Ectodermal cell (in vitro differentiated cells): ENCODE measurements around the gene MRPL1.

ENCODE experiments used
- H3K27ac ChIP-seq: 2 replicates; pipeline ENCODE4 v1.7.0; 2013; ENCODE audit warnings: mild to moderate bottlenecking, low read depth, low read length; ENCODE audit not compliant: insufficient read depth, poor library complexity, severe bottlenecking
- H3K27me3 ChIP-seq: 2 replicates; pipeline ENCODE4 v1.7.0; 2013; ENCODE audit warnings: mild to moderate bottlenecking, low read length; ENCODE audit not compliant: insufficient read depth, control insufficient read depth, poor library complexity, severe bottlenecking
- H3K36me3 ChIP-seq: one replicate; pipeline ENCODE4 v1.7.0; 2013; ENCODE audit warnings: low read length; ENCODE audit not compliant: control insufficient read depth, insufficient read depth
- H3K4me1 ChIP-seq: one replicate; pipeline ENCODE4 v1.7.0; 2013; ENCODE audit warnings: low read length; ENCODE audit not compliant: control insufficient read depth, insufficient read depth
- H3K4me3 ChIP-seq: 2 replicates; pipeline ENCODE4 v1.7.0; 2013; ENCODE audit warnings: low read depth, low read length, control low read depth; ENCODE audit not compliant: insufficient read depth
- H3K9me3 ChIP-seq: 2 replicates; pipeline ENCODE4 v1.7.0; 2013; ENCODE audit warnings: mild to moderate bottlenecking, low read length, moderate library complexity; ENCODE audit not compliant: control insufficient read depth
- WGBS, 2 experiments: methylation state at CpG; one replicate each; pipeline ENCODE4 v1.1.7; 2013; ENCODE audit warnings: missing lambda C conversion rate in 2 of 2; 5-methylcytosine and 5-hydroxymethylcytosine counted together

The MRPL1 gene

GRCh38 chr4:77877167-77877566 lies 14.5 kb downstream of the MRPL1 start:
- Histone ChIP-seq H3K27me3 (no peaks in the 10 kb centered on the region), H3K27ac (no peak overlapping the region), H3K4me3 (no peak overlapping the region), H3K9me3 (no peaks in the 10 kb centered on the region), H3K4me1 (no peaks in the 10 kb centered on the region), H3K36me3 (no peaks in the 10 kb centered on the region)
- 90 to 94% methylated on average over 4 of the region's 4 CpGs for WGBS, 2 experiments

- H3K27me3 ChIP-seq: no peaks in the 10 kb centered on the region
- WGBS, 2 experiments: 92 to 93% methylated on average over 14 to 15 of the region's 15 CpGs
- H3K9me3 ChIP-seq: no peaks in the 10 kb centered on the region
- no peaks in the 10 kb centered on the region for H3K36me3 ChIP-seq
- H3K4me1 ChIP-seq: no peaks in the 10 kb centered on the region
- no peak overlapping the region for H3K4me3 ChIP-seq
- H3K27ac ChIP-seq: no peak overlapping the region
Observed at GRCh38 chr4:77877771-77878565, 15.3 kb downstream of the MRPL1 start.

- Histone ChIP-seq H3K36me3 (no peaks in the 10 kb centered on the region), H3K27me3 (no peaks in the 10 kb centered on the region), H3K27ac (no peak overlapping the region), H3K9me3 (no peaks in the 10 kb centered on the region), H3K4me3 (no peak overlapping the region), H3K4me1 (no peaks in the 10 kb centered on the region)
Observed at GRCh38 chr4:77880784-77881183, 18.2 kb downstream of the MRPL1 start.

GRCh38 chr4:77881460-77882295 lies 19.0 kb downstream of the MRPL1 start:
- H3K9me3 ChIP-seq: no peaks in the 10 kb centered on the region
- no peaks in the 10 kb centered on the region for H3K27me3 ChIP-seq
- WGBS, 2 experiments: 73 to 74% methylated on average over 7 to 8 of the region's 8 CpGs
- no peak overlapping the region for H3K27ac ChIP-seq
- no peak overlapping the region for H3K4me3 ChIP-seq
- H3K36me3 ChIP-seq: no peaks in the 10 kb centered on the region
- no peaks in the 10 kb centered on the region for H3K4me1 ChIP-seq

- Histone ChIP-seq H3K27me3 (no peaks in the 10 kb centered on the region), H3K27ac (no peak overlapping the region), H3K4me3 (no peak overlapping the region), H3K9me3 (no peaks in the 10 kb centered on the region), H3K4me1 (no peaks in the 10 kb centered on the region), H3K36me3 (no peaks in the 10 kb centered on the region)
- WGBS, 2 experiments: 96 to 100% methylated on average over 2 of the region's 2 CpGs
Observed at GRCh38 chr4:77893451-77893850, 30.8 kb downstream of the MRPL1 start.

GRCh38 chr4:77899607-77900006 lies 37.0 kb downstream of the MRPL1 start:
- H3K4me1 ChIP-seq: no peaks in the 10 kb centered on the region
- H3K4me3 ChIP-seq: no peak overlapping the region
- H3K27ac ChIP-seq: no peak overlapping the region
- no peaks in the 10 kb centered on the region for H3K9me3 ChIP-seq
- 92 to 96% methylated on average over 1 of the region's 1 CpG for WGBS, 2 experiments
- no peaks in the 10 kb centered on the region for H3K36me3 ChIP-seq
- H3K27me3 ChIP-seq: no peaks in the 10 kb centered on the region

GRCh38 chr4:77903186-77903585 lies 40.6 kb downstream of the MRPL1 start:
- Histone ChIP-seq H3K4me3 (no peak overlapping the region), H3K4me1 (no peaks in the 10 kb centered on the region), H3K36me3 (no peaks in the 10 kb centered on the region), H3K27ac (no peak overlapping the region), H3K9me3 (no peaks in the 10 kb centered on the region), H3K27me3 (no peaks in the 10 kb centered on the region)
- WGBS, 2 experiments: no CpG with 5 or more reads among the region's 1 CpG

GRCh38 chr4:77905651-77906263 lies 43.1 kb downstream of the MRPL1 start:
- no peaks in the 10 kb centered on the region for H3K36me3 ChIP-seq
- H3K9me3 ChIP-seq: no peaks in the 10 kb centered on the region
- H3K27me3 ChIP-seq: no peaks in the 10 kb centered on the region
- no peak overlapping the region for H3K4me3 ChIP-seq
- H3K27ac ChIP-seq: no peak overlapping the region
- no peaks in the 10 kb centered on the region for H3K4me1 ChIP-seq

- no peak overlapping the region for H3K4me3 ChIP-seq
- H3K27ac ChIP-seq: no peak overlapping the region
- no peaks in the 10 kb centered on the region for H3K27me3 ChIP-seq
- H3K9me3 ChIP-seq: no peaks in the 10 kb centered on the region
- no peaks in the 10 kb centered on the region for H3K4me1 ChIP-seq
- no peaks in the 10 kb centered on the region for H3K36me3 ChIP-seq
Observed at GRCh38 chr4:77910676-77911075, 48.0 kb downstream of the MRPL1 start.

GRCh38 chr4:77911091-77911490 lies 48.5 kb downstream of the MRPL1 start:
- no peak overlapping the region for H3K27ac ChIP-seq
- no peaks in the 10 kb centered on the region for H3K4me1 ChIP-seq
- H3K36me3 ChIP-seq: no peaks in the 10 kb centered on the region
- H3K4me3 ChIP-seq: no peak overlapping the region
- H3K9me3 ChIP-seq: no peaks in the 10 kb centered on the region
- H3K27me3 ChIP-seq: no peaks in the 10 kb centered on the region
- WGBS, 2 experiments: no CpG with 5 or more reads among the region's 1 CpG
